ENCODE results near the gene HIVEP3. TPM values are rescaled to one million over a fixed set of nuclear protein-coding genes. Genes with fewer than 3 reads are reported as not detected.

The HIVEP3 gene
- total and polyA plus RNA-seq, 11 donors: 3.2 to 11.9 (median 5.0) TPM

DNA sequence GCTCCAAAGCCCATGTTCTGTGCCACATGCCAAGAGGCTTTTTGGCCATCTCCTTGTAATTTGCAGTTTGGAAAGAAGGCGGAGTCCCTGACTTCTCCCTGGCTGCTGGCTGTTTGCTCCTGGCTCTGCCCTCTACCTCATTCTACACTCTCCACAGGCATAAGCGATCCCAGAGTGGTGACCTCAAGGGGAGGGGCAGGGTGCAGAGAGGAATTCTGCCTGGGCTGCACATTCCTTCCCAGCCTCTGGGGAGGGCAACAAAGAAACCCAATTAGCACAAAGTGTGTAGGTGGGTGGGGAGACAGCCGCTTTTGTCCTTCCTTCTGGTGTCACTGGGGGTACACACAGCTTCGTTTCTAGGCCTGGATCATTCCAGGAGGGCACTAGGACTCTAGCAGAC lies 95.3 kb downstream of the HIVEP3 start:
- TF ChIP-seq, protein P1, sequence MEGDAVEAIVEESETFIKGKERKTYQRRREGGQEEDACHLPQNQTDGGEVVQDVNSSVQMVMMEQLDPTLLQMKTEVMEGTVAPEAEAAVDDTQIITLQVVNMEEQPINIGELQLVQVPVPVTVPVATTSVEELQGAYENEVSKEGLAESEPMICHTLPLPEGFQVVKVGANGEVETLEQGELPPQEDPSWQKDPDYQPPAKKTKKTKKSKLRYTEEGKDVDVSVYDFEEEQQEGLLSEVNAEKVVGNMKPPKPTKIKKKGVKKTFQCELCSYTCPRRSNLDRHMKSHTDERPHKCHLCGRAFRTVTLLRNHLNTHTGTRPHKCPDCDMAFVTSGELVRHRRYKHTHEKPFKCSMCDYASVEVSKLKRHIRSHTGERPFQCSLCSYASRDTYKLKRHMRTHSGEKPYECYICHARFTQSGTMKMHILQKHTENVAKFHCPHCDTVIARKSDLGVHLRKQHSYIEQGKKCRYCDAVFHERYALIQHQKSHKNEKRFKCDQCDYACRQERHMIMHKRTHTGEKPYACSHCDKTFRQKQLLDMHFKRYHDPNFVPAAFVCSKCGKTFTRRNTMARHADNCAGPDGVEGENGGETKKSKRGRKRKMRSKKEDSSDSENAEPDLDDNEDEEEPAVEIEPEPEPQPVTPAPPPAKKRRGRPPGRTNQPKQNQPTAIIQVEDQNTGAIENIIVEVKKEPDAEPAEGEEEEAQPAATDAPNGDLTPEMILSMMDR (IDR thresholded peaks at IDR 0.05): no peak
- no peak for TF ChIP-seq POLR2A (IDR thresholded peaks at IDR 0.05)
- Histone ChIP-seq H3K4me1 (peaks cover 0 to 36% (median 24%) of the 10 kb centered on the region in 12 donors), H3K4me3 (no peak overlapping the region), H3K27ac (peak overlapping the region in 2 of 12 donors; percentile 3 to 21), H3K27me3 (no peaks in the 10 kb centered on the region), H3K36me3 (no peaks in the 10 kb centered on the region), H3K9me3 (no peaks in the 10 kb centered on the region)
- 24 to 47% (median 44%) methylated on average over 4 of the region's 4 CpGs for WGBS, 4 donors
- ATAC-seq (peak; percentile 79 to 89 (median 87)), DNase-seq (peak in 3 of 5 donors; percentile 33 to 54 (median 50))
- intact Hi-C loops (cut with DNase I): no loop called here

DNA sequence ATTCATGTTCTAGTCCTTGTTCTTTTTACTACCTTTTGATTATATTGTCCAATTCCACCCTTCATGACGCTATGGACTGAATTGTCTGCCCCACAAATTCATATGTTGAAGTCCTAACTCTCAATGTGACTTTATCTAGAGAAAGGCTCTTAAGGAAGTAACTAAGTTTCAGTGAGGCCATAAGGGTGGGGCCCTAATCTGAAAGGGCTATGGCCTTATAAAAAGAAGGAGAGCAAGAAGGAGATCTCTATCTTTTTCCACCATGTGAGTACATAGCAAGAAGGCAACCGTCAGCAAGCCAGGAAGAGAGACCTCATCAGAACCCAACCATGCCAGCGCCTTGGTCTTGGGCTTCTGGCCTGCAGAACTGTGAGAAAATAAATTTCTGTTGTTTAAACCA lies 95.9 kb downstream of the HIVEP3 start:
- no peak for ATAC-seq
- TF ChIP-seq, protein P1 (IDR thresholded peaks at IDR 0.05): no peak
- no peak for TF ChIP-seq POLR2A (IDR thresholded peaks at IDR 0.05)
- WGBS, 4 donors: 87 to 92% (median 89%) methylated on average over 3 of the region's 3 CpGs
- H3K36me3 ChIP-seq: no peaks in the 10 kb centered on the region
- no peaks in the 10 kb centered on the region for H3K9me3 ChIP-seq
- no peak overlapping the region for H3K4me3 ChIP-seq
- intact Hi-C loops (cut with DNase I): no loop called here
- H3K27ac ChIP-seq: peak overlapping the region in 2 of 12 donors; percentile 3 to 21
- no peak for DNase-seq
- H3K4me1 ChIP-seq: peaks cover 0 to 30% (median 18%) of the 10 kb centered on the region in 12 donors
- no peaks in the 10 kb centered on the region for H3K27me3 ChIP-seq

DNA sequence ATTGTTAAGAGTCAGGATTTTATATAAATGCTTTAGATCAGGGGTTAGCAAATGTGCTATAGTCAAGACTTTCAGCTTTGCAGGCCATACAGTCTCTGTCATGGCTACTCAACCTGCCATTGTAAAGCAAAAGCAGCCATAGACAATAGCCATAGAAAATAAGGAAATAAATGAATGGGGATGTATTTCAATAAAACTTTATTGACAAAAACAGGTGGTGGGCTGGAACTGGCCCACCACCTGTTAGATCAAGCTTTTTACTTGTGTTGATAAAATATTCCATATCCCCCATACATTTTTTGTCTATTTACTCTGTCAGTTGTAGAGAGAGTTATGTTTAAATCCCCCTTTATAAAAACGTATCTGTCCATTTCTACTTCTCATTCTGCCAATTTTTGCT lies 98.9 kb downstream of the HIVEP3 start:
- Histone ChIP-seq H3K27ac (no peak overlapping the region), H3K36me3 (no peaks in the 10 kb centered on the region), H3K9me3 (no peaks in the 10 kb centered on the region), H3K27me3 (no peaks in the 10 kb centered on the region), H3K4me1 (peaks cover 0 to 19% (median 15%) of the 10 kb centered on the region in 12 donors), H3K4me3 (no peak overlapping the region)
- 89 to 94% (median 92%) methylated on average over 1 of the region's 1 CpG for WGBS, 4 donors
- TF ChIP-seq, protein P1 (IDR thresholded peaks at IDR 0.05): no peak
- TF ChIP-seq POLR2A (IDR thresholded peaks at IDR 0.05): no peak
- no peak for DNase-seq
- intact Hi-C loops (cut with DNase I): loop anchor here in 8 of 10 donors (5.0 to 10.0 kb wide), 4 partner anchors 215 to 515 kb away; partner anchors contain the start of gene FOXJ3 (in 1 of the 8)
- no peak for ATAC-seq

DNA sequence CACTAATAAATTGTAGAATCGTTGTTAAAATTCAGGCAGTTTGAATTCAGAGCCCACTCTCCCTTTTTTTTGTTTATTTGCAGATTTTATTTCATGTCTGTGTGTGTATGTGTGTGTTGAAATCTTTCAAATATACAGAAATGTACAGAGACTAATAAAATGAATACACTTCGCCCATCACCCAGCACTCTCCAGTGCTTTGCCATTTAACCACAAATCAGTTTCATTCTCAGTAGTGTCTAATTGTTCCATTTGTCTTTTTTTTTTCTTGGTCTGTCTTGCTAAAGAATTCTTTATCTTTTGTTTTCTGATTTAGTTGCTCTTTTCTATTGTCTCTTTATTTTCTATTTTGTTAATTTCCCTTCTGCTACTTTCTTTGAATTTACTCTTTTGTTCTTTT lies 99.7 kb downstream of the HIVEP3 start:
- ATAC-seq (no peak), DNase-seq (no peak)
- H3K27ac ChIP-seq: no peak overlapping the region
- no peak overlapping the region for H3K4me3 ChIP-seq
- TF ChIP-seq POLR2A (IDR thresholded peaks at IDR 0.05): no peak
- TF ChIP-seq, protein P1 (IDR thresholded peaks at IDR 0.05): no peak
- WGBS, 4 donors: 89 to 95% (median 92%) methylated on average over 2 of the region's 2 CpGs
- H3K9me3 ChIP-seq: no peaks in the 10 kb centered on the region
- H3K36me3 ChIP-seq: no peaks in the 10 kb centered on the region
- H3K27me3 ChIP-seq: no peaks in the 10 kb centered on the region
- intact Hi-C loops (cut with DNase I): loop anchor here in 8 of 10 donors (5.0 to 10.0 kb wide), 4 partner anchors 216 to 516 kb away; partner anchors contain the start of gene FOXJ3 (in 1 of the 8)
- H3K4me1 ChIP-seq: peaks cover 0 to 22% (median 14%) of the 10 kb centered on the region in 12 donors

Measured in heart left ventricle (tissue), 16 donors.